GM19328 (cell line): ENCODE data around the gene TAB2.
"Not testable (repeated sequence)": the region's sequence is repeated elsewhere in the genome, so short reads cannot be mapped to it uniquely, and the experiment has no call there.

Source experiments
- ATAC-seq: cut with Tn5 transposase; IDR thresholded peaks from one replicate; pipeline ENCODE4 v1.9.1; 2021; ENCODE audit warnings: mild to moderate bottlenecking, moderate library complexity; ENCODE audit not compliant: unreplicated experiment

The TAB2 gene

GRCh38 chr6:149331871-149332270, 14.4 kb downstream of the TAB2 start:
- no peak for ATAC-seq

- no peak for ATAC-seq
These were observed 15.2 kb downstream of the TAB2 start for GRCh38 chr6:149332602-149333265.

GRCh38 chr6:149333266-149333620, 15.7 kb downstream of the TAB2 start:
- no peak for ATAC-seq

GRCh38 chr6:149334201-149334600, 16.7 kb downstream of the TAB2 start:
- no peak for ATAC-seq

GRCh38 chr6:149334682-149335160, 17.2 kb downstream of the TAB2 start:
- no peak for ATAC-seq

- no peak for ATAC-seq
These were observed 18.6 kb downstream of the TAB2 start for GRCh38 chr6:149335924-149336608.

GRCh38 chr6:149336609-149336928, 19.1 kb downstream of the TAB2 start:
- ATAC-seq = no peak

- ATAC-seq = no peak
These were observed 19.8 kb downstream of the TAB2 start for GRCh38 chr6:149337320-149337719.

GRCh38 chr6:149340200-149340599, 22.7 kb downstream of the TAB2 start:
- ATAC-seq = no peak

GRCh38 chr6:149342525-149342924, 25.0 kb downstream of the TAB2 start:
- ATAC-seq = no peak

- ATAC-seq = no peak
These were observed 26.0 kb downstream of the TAB2 start for GRCh38 chr6:149343501-149343900.

- ATAC-seq = no peak
These were observed 28.6 kb downstream of the TAB2 start for GRCh38 chr6:149346078-149346477.

- ATAC-seq = no peak
These were observed 29.6 kb downstream of the TAB2 start for GRCh38 chr6:149347067-149347466.

- not testable (repeated sequence) for ATAC-seq
These were observed 31.8 kb downstream of the TAB2 start for GRCh38 chr6:149349279-149349678.

- no peak for ATAC-seq
These were observed 36.5 kb downstream of the TAB2 start for GRCh38 chr6:149354009-149354408.

GRCh38 chr6:149356081-149356750, 38.7 kb downstream of the TAB2 start:
- ATAC-seq = no peak

- ATAC-seq = no peak
These were observed 40.4 kb downstream of the TAB2 start for GRCh38 chr6:149357726-149358538.

- no peak for ATAC-seq
These were observed 41.9 kb downstream of the TAB2 start for GRCh38 chr6:149359440-149359839.

GRCh38 chr6:149360536-149360935, 43.0 kb downstream of the TAB2 start:
- ATAC-seq = no peak

- ATAC-seq = no peak
These were observed 44.8 kb downstream of the TAB2 start for GRCh38 chr6:149362289-149362688.

- ATAC-seq = no peak
These were observed 45.6 kb downstream of the TAB2 start for GRCh38 chr6:149363154-149363553.
